Psoas muscle (tissue), 8 donors: ENCODE measurements around the gene CNPY1. TPM values are rescaled to one million over a fixed set of nuclear protein-coding genes. Genes with fewer than 3 reads are reported as not detected.

ENCODE experiments used
- ATAC-seq, 4 donors: fragments of 200-7000 bp; cut with Tn5 transposase; one replicate each; pipeline ENCODE4 v1.9.1; 2020; ENCODE audit warnings: moderate library complexity in 3 of 4, mild to moderate bottlenecking in 2 of 4
- DNase-seq, 2 donors: peaks; one replicate each; pipeline ENCODE4 v3.0.0-alpha.2; 2020
- H3K27ac ChIP-seq: fragments of 200-600 bp; one replicate; pipeline ENCODE4 v1.8.0; 2022
- H3K27me3 ChIP-seq, 3 donors: fragments of 200-600 bp in 1 of 3; one replicate each; pipeline versions ENCODE4 v1.6.1 to v1.8.0; 2013 to 2022; ENCODE audit warnings: low read length in 2 of 3, mild to moderate bottlenecking in 2 of 3, moderate library complexity in 1 of 3; ENCODE audit not compliant: insufficient read depth in 3 of 3
- H3K36me3 ChIP-seq, 2 donors: fragments of 200-600 bp in 1 of 2; one replicate each; pipeline versions ENCODE4 v1.6.1 to v1.8.0; 2013 to 2022; ENCODE audit warnings: low read depth in 1 of 2, mild to moderate bottlenecking in 1 of 2, moderate library complexity in 1 of 2; ENCODE audit not compliant: insufficient read depth in 1 of 2
- H3K4me1 ChIP-seq: fragments of 200-600 bp; one replicate; pipeline ENCODE4 v1.8.0; 2022
- H3K4me3 ChIP-seq: fragments of 200-600 bp; one replicate; pipeline ENCODE4 v1.8.0; 2022; ENCODE audit warnings: mild to moderate bottlenecking
- H3K9me3 ChIP-seq: fragments of 200-600 bp; one replicate; pipeline ENCODE4 v1.8.0; 2022
- WGBS, 3 donors: extraction: QIAGEN DNeasy Blood & Tissue Kit; methylation state at CpG; one replicate each; pipeline versions ENCODE4 v1.1.6 to v1.1.7; 2013; 5-methylcytosine and 5-hydroxymethylcytosine counted together
- intact Hi-C, 2 donors: fragments of 100-400 bp; cut with DNase I; formaldehyde crosslinking; loops; one replicate each; pipeline versions ENCODE4 v1.11.0 to v1.14.2; 2022
- polyA plus RNA-seq, 3 donors: library from polyadenylated mRNA; stranded (reverse); fragments of 200-250 nt; gene quantifications; one replicate each; pipeline ENCODE4 v1.2.3, GENCODE V29; 2013
- total RNA-seq, 4 donors: library from RNA; stranded (reverse); fragmentation: NEBNext Ultra II Directional in 2 of 4; extraction: Animal tissue kit (Norgen Biotek cat#: 25700) in 2 of 4; gene quantifications; one replicate each; pipeline versions ENCODE4 v1.2.1 to v1.2.4, GENCODE V29; 2021 to 2023
- TF ChIP-seq, protein P1 (sequence below): fragments of 200-600 bp; IDR thresholded peaks from one replicate; pipeline ENCODE4 v1.8.0; 2022; ENCODE audit warnings: antibody characterized with exemption
- donor health status: healthy with polysubstance abuse.
- donor health status: DM: no; HTN: no; CAD: no; lungs with moderate emphysema.
- donor health status: Bipolar disorder and iron deficiency.
- donor health status: healthy.
- donor health status: DM: yes; HTN: yes; CAD: no.
- donor health status: DM: no; HTN: no; CAD: no.
- donor health status: DM: no; HTN: no; CAD: no.
- donor health status: DM: yes; HTN: yes; CAD: no.

The CNPY1 gene
- total and polyA plus RNA-seq, 7 donors = not detected

DNA sequence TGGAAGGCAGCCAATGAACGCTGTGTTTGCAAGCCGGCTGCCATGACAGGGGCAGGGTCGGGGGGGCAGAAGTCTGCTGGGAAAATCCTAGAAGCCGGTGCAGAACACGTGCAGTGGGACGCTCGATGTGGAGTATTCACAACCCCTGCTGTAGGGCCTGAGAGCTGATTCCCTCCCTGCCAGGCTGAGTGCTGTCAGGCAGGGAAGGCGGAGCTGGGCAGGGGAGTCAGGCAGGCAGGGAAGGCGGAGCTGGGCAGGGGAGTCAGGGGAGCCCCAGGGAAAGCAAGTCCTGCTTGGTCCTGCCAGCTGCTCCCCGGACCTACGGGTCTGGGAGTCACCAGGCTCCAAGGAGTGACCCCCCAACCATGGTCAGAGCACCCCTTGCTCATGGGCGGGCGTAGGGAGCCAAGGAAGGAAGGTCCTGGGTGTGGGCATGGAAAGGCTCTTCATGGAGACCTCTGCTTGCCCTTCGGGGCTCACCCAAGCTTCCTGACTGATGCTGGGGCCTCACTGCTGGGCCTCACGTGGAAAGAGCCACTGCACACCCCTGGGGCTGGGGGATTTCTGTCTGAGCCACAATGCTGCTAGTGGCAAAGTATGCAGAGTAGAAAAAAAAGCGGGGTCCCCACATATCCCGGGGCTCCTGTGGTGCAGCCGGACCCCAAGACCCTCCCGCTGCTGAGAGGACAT lies 4.2 kb downstream of the CNPY1 start:
- TF ChIP-seq, protein P1, sequence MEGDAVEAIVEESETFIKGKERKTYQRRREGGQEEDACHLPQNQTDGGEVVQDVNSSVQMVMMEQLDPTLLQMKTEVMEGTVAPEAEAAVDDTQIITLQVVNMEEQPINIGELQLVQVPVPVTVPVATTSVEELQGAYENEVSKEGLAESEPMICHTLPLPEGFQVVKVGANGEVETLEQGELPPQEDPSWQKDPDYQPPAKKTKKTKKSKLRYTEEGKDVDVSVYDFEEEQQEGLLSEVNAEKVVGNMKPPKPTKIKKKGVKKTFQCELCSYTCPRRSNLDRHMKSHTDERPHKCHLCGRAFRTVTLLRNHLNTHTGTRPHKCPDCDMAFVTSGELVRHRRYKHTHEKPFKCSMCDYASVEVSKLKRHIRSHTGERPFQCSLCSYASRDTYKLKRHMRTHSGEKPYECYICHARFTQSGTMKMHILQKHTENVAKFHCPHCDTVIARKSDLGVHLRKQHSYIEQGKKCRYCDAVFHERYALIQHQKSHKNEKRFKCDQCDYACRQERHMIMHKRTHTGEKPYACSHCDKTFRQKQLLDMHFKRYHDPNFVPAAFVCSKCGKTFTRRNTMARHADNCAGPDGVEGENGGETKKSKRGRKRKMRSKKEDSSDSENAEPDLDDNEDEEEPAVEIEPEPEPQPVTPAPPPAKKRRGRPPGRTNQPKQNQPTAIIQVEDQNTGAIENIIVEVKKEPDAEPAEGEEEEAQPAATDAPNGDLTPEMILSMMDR = no peak
- peaks cover 0 to 29% (median 4%) of the 10 kb centered on the region in 3 donors for H3K27me3 ChIP-seq
- 59 to 62% (median 61%) methylated on average over 18 to 19 of the region's 19 CpGs for WGBS, 3 donors
- no peaks in the 10 kb centered on the region for H3K4me1 ChIP-seq
- DNase-seq (no peak), ATAC-seq (no peak)
- intact Hi-C loops = no loop called here
- H3K4me3 ChIP-seq = no peak overlapping the region
- no peaks in the 10 kb centered on the region for H3K36me3 ChIP-seq
- H3K9me3 ChIP-seq = no peaks in the 10 kb centered on the region
- H3K27ac ChIP-seq = no peak overlapping the region

DNA sequence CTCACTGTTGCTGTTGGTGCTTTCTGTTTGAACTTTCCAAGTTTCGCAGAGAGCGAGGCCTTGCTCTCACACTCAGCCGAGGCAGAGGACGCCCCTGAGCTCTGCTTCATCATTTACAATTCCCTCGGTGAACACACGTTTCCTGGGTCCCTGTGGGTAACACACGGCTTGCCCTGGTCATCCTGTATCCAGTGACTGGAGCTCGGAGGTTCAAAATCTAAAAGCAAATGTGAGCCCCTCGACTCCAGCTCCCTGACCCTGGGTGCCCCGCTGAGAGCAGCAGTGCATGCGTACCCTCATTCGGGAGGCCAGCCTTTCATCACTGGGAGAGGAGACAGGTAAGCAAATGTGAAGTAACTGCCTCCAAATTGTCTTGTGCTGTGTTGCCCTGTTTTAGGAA lies 5.8 kb downstream of the CNPY1 start:
- H3K27ac ChIP-seq = no peak overlapping the region
- WGBS, 3 donors = 68 to 71% (median 68%) methylated on average over 12 of the region's 12 CpGs
- no peaks in the 10 kb centered on the region for H3K36me3 ChIP-seq
- H3K4me1 ChIP-seq = no peaks in the 10 kb centered on the region
- ATAC-seq = no peak
- H3K27me3 ChIP-seq = peaks cover 0 to 41% (median 8%) of the 10 kb centered on the region in 3 donors
- no peak for DNase-seq
- H3K9me3 ChIP-seq = no peaks in the 10 kb centered on the region
- TF ChIP-seq, protein P1 = no peak
- intact Hi-C loops = no loop called here
- H3K4me3 ChIP-seq = no peak overlapping the region

DNA sequence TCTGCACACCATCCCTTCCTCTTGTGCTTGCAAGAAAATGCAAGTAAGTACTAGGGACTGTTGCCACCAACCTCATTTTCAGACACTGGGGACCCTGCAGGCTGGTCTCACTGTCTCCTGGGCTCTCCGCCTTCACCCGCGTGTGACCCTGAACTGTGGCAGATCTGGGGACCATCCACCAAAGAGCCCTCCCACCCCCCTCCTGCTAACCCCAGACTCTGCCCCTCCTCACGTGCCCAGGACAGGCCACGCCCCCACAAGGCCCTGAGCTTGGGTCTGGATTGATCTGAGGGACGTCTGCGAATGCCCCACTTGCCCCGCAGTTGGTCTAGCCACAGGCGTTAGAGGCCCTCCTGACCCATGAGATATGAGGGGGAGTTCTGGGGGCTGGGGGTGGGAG lies 8.1 kb downstream of the CNPY1 start:
- Histone ChIP-seq H3K4me1 (peaks cover 4% of the 10 kb centered on the region), H3K27me3 (peaks cover 0 to 63% (median 28%) of the 10 kb centered on the region in 3 donors), H3K4me3 (no peak overlapping the region), H3K36me3 (no peaks in the 10 kb centered on the region), H3K9me3 (no peaks in the 10 kb centered on the region), H3K27ac (no peak overlapping the region)
- ATAC-seq = no peak
- TF ChIP-seq, protein P1 = no peak
- no peak for DNase-seq
- intact Hi-C loops = no loop called here
- 42 to 55% (median 44%) methylated on average over 9 of the region's 9 CpGs for WGBS, 3 donors

DNA sequence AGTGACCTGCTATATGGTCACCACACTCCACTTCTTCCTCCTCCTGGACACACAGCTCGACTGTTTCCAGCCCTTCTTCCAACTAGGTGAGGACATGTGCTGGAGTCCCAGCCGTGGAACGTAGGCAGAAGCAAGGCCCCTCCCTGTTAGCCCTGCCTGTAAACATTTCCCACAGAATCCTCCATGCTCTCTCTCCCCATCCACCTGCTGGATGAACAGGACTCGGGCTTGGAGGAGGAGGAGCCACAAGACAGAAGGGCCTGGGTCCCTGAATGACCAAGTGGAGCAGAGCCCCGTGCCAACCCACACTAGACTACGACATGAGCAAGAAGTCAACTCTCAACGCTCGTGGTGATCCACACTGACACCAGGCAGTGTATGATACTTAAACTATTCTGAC lies 9.9 kb downstream of the CNPY1 start:
- no peak overlapping the region for H3K4me3 ChIP-seq
- H3K4me1 ChIP-seq = peaks cover 9% of the 10 kb centered on the region
- no peak for DNase-seq
- no peaks in the 10 kb centered on the region for H3K9me3 ChIP-seq
- H3K27me3 ChIP-seq = peaks cover 0 to 81% (median 35%) of the 10 kb centered on the region in 3 donors
- ATAC-seq = no peak
- TF ChIP-seq, protein P1 = no peak
- intact Hi-C loops = no loop called here
- H3K36me3 ChIP-seq = no peaks in the 10 kb centered on the region
- 66 to 74% (median 68%) methylated on average over 8 of the region's 8 CpGs for WGBS, 3 donors
- H3K27ac ChIP-seq = no peak overlapping the region

DNA sequence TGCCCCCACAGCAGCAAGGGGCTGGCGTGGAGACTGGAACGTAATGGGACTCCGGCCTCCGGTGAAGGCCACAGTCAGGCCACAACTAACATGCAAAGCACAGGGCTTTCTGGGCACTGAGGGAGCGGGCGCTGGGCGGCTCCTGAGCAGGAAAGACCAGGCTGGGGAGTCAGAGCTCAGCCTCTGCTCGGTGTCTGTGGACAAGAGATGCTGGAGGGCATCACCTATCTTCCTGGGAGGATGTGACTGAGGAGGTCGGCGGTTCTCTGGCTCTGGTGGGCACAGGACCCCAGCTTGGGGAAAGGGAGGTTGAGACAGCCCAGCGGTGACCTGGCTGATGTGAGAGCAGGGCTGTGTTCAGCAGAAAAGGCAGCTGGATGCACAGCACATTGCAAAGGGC lies 11.7 kb downstream of the CNPY1 start:
- no peaks in the 10 kb centered on the region for H3K9me3 ChIP-seq
- ATAC-seq (no peak), DNase-seq (no peak)
- H3K36me3 ChIP-seq = no peaks in the 10 kb centered on the region
- peaks cover 0 to 90% (median 43%) of the 10 kb centered on the region in 3 donors for H3K27me3 ChIP-seq
- H3K4me1 ChIP-seq = peaks cover 9% of the 10 kb centered on the region
- TF ChIP-seq, protein P1 = no peak
- H3K4me3 ChIP-seq = no peak overlapping the region
- intact Hi-C loops = no loop called here
- H3K27ac ChIP-seq = no peak overlapping the region
- 67 to 75% (median 70%) methylated on average over 11 of the region's 11 CpGs for WGBS, 3 donors
